ENCODE measurements around the gene UBAC2.

DNA sequence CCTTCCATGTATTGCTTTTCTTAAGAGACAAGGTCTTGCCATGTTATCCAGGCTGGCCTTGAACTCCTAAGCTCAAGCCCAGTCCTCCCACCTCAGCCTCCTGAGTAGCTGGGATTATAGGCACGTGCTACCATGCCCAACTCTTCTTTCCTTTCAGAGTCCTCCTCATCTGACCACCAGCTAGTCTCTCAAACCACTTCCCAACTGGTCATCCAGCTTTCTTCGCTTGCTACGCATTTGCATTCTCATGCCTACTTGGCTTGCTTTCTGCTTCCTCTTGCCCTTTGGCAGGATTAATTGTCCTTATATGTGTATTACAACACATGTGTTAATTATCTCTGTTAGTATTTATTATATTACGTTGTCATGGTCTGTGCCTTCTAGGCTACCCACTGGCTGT, 51.3 kb downstream of the UBAC2 start:
- TF ChIP-seq, protein P1, sequence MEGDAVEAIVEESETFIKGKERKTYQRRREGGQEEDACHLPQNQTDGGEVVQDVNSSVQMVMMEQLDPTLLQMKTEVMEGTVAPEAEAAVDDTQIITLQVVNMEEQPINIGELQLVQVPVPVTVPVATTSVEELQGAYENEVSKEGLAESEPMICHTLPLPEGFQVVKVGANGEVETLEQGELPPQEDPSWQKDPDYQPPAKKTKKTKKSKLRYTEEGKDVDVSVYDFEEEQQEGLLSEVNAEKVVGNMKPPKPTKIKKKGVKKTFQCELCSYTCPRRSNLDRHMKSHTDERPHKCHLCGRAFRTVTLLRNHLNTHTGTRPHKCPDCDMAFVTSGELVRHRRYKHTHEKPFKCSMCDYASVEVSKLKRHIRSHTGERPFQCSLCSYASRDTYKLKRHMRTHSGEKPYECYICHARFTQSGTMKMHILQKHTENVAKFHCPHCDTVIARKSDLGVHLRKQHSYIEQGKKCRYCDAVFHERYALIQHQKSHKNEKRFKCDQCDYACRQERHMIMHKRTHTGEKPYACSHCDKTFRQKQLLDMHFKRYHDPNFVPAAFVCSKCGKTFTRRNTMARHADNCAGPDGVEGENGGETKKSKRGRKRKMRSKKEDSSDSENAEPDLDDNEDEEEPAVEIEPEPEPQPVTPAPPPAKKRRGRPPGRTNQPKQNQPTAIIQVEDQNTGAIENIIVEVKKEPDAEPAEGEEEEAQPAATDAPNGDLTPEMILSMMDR (conservative IDR thresholded peaks at IDR 0.05 in 1 of 2, IDR thresholded peaks at IDR 0.05 in 1 of 2; ENCODE audit: low read depth in 1 of 2, low read length in 2 of 2) = no peak
- no peak for TF ChIP-seq EZH2 (IDR thresholded peaks at IDR 0.05; ENCODE audit: low read length, missing control alignments)

All from fibroblast of lung (primary cell).